HG03558 (cell line): ENCODE measurements around the gene SORCS2.

Experiments
- ATAC-seq: cut with Tn5 transposase; IDR thresholded peaks from one replicate; pipeline ENCODE4 v1.9.1; 2021; ENCODE audit warnings: moderate number of reproducible peaks; ENCODE audit not compliant: unreplicated experiment; ENCODE audit errors: extremely low read depth

The SORCS2 gene

GRCh38 chr4:7693711-7694110, 501.4 kb downstream of the SORCS2 start:
- no peak for ATAC-seq

GRCh38 chr4:7694324-7694723, 502.0 kb downstream of the SORCS2 start:
- no peak for ATAC-seq

- ATAC-seq: no peak
These were observed 505.0 kb downstream of the SORCS2 start for GRCh38 chr4:7697343-7697742.

GRCh38 chr4:7697821-7698220, 505.5 kb downstream of the SORCS2 start:
- ATAC-seq: no peak

GRCh38 chr4:7698584-7698983, 506.2 kb downstream of the SORCS2 start:
- no peak for ATAC-seq

DNA sequence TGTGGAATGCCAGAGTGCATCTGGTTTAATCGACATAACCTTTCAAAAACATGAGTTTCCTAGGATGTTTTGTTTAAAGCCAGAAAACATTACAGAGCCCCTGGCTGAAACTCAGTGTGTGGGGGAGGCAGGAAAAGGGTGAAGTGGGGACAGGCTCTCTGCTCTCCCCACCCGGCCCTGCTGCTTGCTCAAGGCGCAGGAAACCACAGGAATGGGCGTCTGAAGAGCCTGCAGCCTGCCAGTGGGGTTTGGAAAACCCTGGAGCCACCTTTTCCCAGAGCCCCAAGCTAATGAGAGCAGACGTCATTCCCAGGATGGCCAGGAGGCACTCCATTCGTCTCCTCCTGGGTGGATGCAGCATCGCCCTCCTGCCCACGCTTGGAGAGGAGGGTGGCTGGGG, 506.7 kb downstream of the SORCS2 start:
- ATAC-seq: no peak

GRCh38 chr4:7699825-7700224, 507.5 kb downstream of the SORCS2 start:
- no peak for ATAC-seq

- no peak for ATAC-seq
These were observed 508.3 kb downstream of the SORCS2 start for GRCh38 chr4:7700665-7701064.

DNA sequence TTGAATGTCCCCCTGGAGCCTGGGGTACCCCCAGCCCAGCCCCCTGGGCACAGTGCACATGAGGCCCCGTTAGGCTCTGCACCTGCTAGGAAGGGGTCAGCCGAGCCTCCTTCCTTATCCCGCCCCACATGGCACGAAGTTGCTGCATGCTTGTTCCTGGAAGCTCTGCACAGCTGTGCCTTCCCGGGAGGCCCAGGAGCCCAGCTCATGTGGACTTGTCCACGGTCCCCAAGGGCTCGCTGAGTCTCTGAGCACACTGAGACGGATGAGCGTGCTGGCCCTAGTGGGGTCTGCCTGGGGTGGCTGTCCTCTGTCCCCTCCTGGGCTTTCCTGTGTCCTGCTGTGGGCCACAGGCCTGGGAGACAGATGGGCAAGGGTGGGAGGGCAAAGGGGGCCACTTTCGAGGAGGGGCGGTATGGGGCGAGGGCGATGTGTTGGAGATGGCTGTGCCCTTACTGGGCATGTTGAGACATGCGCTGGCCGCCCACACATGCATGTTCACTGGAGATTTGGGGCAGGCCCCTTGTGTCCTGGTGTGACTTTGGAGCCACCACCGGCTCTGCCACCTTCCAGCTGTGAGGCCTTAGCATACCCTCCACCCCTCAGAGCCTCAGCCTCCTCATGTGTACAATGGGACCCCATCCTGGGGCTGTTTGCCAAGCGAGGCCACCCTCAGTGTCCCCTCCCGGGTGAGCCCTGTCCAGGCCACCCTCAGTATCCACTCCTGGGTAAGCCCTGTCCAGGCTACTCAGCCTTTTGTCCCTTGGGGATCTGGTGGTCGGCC, 509.7 kb downstream of the SORCS2 start:
- no peak for ATAC-seq

DNA sequence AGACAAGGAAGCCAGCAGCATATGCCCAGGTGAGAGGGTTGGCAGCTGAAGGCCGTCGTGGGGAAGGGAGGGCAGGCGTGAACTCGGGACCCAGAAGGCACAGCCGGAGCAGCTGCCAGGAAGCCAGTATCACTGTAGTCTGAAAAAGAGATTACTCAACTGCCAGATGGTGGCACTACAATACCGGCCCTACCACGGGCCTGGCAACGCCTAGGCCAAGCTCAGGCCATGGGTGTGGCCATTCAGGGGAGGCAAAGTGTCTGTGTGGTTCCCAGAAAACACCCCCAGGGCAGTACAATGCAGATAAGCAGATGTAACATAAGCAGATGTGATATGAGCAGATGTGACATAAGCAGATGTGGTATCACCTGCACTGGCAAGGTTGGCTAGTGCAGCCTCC, 511.4 kb downstream of the SORCS2 start:
- no peak for ATAC-seq

GRCh38 chr4:7704091-7704490, 511.8 kb downstream of the SORCS2 start:
- ATAC-seq: no peak

GRCh38 chr4:7704625-7705024, 512.3 kb downstream of the SORCS2 start:
- ATAC-seq: no peak

- ATAC-seq: no peak
These were observed 512.7 kb downstream of the SORCS2 start for GRCh38 chr4:7705062-7705461.

DNA sequence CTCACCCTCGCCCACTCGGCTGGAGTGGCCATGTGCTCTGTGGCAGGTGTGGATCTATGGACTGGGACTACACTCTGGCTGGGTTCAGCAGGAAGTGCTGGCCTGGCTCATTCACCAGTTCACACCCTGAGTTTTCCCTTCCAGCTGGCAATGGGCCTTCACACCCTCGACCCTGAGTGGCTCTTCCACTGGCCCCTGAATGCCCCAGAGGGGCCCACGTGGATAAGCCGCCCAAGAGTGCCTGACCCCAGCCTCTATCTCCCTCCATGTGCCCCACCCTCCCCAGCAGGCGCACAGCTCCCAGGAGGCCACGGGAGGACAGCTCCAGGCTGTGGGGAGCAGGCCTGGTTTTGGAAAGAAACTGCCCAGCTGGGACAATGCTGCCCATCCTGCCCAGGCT, 513.3 kb downstream of the SORCS2 start:
- ATAC-seq: no peak

DNA sequence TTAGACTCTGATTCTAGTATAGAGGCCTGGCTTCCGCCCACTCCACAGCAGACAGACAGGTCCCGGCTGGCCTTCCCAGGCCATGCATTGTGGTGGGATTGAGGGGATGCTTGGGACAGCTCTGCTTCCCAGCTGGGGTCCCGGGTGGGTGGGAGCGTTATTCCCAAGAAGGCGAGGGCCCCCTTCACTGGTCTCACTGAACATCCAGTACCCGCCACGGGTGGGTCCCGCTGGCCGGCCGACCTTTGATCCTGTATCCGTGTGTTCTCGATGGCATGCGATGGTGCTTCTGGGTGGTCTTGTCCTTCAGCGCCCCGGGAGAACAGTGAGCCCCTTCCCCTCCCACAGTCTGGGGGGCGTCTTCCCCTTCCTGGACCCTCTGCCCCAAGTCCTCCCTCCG, 515.9 kb downstream of the SORCS2 start:
- no peak for ATAC-seq

- ATAC-seq: no peak
These were observed 516.6 kb downstream of the SORCS2 start for GRCh38 chr4:7708981-7709380.

GRCh38 chr4:7709431-7709830, 517.1 kb downstream of the SORCS2 start:
- ATAC-seq: no peak

DNA sequence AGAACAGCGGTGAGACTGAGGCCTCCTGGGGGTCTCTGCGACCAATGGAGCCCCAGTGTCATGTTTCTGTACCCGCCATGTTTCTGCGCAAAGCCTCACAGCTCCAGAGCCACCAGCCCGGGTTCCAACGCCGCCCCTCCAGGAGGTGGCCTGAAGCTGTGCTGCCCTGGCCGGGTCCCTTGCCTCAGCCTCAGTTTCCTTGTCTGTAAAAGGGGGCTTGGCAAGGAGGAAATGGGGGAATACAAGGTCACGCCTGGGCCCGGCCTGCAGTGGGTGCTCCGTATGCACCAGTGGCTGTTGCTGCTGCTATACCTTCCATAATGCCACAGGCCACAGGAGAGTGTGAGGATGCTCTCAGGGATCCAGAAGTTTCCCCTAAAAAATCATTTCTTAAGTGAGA, 517.8 kb downstream of the SORCS2 start:
- no peak for ATAC-seq

- ATAC-seq: no peak
These were observed 518.4 kb downstream of the SORCS2 start for GRCh38 chr4:7710576-7711306.

DNA sequence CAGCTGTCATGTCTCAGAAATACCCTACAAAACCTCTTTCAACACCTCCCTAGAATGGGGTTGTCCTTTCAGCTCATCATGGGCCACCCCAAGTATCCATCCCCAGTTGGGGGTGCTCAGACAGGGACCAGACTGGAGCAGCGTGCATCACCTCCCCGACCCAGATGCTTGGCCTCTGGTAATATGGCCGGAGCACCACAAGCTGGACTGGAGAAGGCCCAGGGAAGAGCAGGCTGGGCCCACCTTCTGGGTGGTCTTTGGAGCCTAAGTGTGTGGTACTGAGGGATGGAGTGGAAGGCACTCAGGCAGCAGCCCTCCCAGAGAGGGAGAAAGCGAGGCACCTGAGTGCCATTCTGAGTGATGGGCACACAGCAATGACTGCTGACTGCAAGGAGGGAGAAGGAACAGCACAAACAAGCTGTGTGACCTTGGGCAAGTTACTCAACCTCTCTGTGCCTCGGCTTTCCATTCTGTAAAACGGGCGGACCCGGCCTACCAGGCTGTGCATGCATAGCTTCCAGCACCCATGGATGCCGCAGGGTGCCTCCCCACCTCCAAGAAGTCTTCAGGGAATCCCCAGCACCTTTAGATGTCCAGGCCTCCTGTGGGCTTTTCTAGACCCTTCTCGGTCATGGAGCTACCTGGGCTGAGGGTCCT, 519.1 kb downstream of the SORCS2 start:
- no peak for ATAC-seq

- no peak for ATAC-seq
These were observed 519.8 kb downstream of the SORCS2 start for GRCh38 chr4:7712021-7712671.
